GM19463 (cell line): ENCODE results near the gene EYA4.

Experiments
- ATAC-seq: cut with Tn5 transposase; IDR thresholded peaks from one replicate; pipeline ENCODE4 v1.9.1; 2021; ENCODE audit warnings: mild to moderate bottlenecking, moderate library complexity; ENCODE audit not compliant: unreplicated experiment

EYA4 gene

GRCh38 chr6:133432021-133432989, 191.1 kb downstream of the EYA4 start:
- no peak for ATAC-seq

DNA sequence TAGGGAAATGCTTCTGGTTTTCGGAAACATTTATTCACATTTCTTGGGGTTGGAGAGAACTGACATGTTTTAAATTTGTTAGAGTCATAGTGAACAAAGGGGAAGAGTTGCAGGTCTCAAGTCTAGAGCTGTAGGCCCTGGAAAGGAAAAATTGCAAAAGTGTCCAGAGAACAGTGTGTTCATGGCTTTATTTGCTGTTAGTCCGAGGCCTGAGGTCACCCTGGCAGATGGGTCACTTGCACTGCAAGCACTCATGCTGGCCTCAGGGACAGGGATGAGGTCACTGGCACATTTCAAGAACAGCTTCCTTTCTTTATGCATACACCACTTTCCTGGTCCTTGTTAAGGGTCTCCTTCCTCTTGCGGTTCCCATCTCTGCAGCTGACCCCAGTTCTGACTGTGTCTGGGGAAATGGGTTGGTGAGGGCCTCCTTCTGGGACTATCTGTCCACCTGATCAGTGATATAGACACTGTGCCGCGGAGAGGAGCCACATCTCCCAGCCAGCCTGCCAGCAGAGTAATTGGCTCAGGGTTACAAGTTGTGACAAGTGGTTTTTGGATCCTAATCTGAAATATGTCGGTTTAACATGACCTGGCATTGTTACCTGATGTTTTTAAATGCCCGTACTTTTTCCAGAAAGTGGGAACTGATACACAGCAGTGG, 194.0 kb downstream of the EYA4 start:
- ATAC-seq: no peak

DNA sequence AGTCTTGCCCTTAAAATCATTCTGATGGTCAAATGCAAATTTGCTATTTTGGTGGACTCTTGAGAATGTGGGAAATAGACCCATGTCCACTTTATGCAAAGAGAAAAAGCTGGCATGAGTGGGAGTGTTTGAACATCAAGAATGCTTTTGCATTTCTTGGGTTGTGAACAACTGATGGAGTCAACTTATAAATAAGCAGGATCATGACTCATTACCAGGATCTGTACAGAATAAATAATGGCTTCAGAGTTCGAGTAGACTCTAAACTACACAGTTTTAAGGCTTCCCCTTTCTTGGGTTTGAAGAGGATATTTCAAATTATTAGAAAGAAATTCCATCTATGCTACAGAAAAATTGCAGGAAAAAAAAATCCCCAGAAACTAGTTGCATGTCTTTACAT, 195.5 kb downstream of the EYA4 start:
- ATAC-seq: no peak

GRCh38 chr6:133441491-133441890, 200.3 kb downstream of the EYA4 start:
- ATAC-seq: no peak

DNA sequence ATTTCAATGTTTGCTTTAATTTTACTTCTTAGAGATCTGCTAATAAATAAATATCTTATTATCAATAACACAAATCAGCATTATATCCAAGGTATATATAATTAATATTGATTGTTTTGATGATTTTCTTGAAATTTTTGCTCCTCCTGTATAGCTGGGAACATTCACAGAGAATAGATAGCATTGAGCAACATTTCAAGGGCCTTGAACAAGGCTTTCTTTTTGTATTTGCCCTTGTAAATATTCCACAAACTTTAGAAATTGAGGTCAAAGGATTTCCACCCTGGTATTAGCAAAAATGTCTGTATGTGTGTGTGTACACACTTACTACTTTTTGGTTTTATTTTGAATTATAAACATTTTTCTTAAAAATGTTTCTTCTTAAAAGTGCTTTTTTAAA, 205.6 kb downstream of the EYA4 start:
- ATAC-seq: no peak

DNA sequence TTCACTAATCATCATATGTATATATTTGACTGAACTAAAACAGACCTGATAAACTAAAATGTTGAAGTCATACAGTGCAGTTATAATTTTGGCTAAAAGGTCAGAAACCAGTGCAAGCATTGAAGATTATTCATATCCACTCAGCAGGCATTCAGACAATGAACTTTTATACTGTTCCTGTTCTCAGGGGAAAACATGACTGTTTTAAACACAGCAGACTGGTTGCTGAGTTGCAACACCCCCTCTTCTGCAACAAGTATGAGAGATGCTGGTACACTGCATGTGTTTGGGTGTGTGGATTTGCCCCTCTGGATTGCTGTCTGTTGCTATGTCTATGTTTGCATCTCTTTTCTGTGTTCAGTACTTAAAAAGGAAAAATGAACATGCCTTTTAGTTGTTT, 206.8 kb downstream of the EYA4 start:
- no peak for ATAC-seq

DNA sequence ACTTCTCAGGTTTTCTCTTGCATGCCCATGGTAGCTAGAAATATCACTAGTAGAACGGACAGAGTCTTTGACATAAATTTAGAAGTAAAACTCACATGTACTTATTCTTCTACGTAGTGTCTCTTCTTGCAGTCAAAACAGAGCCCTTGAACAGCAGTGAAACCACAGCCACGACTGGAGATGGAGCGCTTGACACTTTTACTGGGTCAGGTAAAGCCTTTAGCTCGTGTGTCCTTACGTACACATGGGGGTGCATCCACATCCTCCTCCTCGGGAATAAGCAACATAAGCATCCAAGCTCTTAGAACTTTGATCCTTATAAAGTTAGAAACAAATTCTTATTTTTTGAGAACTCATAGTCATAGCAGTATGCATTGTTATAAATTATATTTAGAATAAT, 215.3 kb downstream of the EYA4 start:
- ATAC-seq: no peak

GRCh38 chr6:133456944-133457343, 215.8 kb downstream of the EYA4 start:
- ATAC-seq: no peak

DNA sequence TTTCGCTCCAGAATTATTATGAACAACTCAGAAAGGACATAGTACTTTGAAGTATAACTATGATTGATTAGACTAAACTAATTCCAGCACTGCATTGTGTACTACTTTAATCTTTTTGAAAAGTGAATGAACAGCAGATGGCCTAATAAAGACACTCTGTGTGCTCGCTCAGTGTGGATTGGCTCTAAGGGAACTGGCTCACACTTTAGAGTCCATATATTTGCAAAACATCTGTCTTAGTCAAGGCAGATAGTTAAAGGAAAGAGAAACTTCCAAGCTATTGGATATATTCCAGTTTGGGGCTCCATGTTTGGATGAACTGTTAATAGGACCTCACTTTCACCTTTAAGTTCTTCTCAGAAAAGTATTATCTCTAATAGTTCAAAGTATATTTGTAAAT, 218.9 kb downstream of the EYA4 start:
- ATAC-seq: no peak

DNA sequence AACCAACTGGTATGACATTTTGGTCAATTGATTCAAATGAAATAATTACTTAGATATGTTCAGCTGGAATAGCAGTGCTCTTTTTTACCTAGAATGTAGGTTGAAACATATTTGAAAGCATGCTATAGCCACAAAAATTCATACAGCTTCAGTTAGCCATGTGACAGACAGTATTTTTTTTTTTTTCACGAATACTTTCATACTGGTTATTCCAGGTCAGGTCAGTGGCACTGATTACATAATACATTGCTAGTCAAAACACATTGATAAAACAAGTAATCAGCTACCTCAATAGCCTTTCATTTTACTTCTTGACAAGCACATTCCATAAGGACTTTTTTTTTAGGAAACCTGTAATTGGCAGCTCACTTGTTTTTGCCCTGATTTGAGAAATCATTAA, 222.6 kb downstream of the EYA4 start:
- ATAC-seq: no peak

DNA sequence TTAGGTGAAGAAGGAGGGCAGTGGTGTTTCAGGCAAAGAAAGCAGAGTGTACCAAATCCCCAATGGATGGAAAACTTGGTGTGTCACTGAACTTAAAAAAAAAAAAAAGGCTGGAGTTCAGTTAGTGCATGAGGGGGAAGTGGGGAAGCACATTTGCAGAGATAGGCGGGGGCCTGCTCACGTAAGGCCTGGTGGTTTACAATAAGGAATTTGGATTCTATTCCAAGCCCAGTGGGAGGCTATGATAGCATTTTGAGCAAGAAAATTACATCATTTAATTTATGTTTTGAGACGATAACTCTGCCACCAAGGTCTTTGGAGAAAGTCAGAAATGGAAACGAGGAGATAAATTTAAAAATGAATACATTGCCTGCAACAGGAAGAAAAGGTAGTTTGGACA, 225.5 kb downstream of the EYA4 start:
- ATAC-seq: no peak

- ATAC-seq: no peak
Measured at GRCh38 chr6:133467231-133467981, 226.2 kb downstream of the EYA4 start.

GRCh38 chr6:133467982-133468380, 226.8 kb downstream of the EYA4 start:
- no peak for ATAC-seq

- ATAC-seq: no peak
Measured at GRCh38 chr6:133468591-133468990, 227.4 kb downstream of the EYA4 start.

DNA sequence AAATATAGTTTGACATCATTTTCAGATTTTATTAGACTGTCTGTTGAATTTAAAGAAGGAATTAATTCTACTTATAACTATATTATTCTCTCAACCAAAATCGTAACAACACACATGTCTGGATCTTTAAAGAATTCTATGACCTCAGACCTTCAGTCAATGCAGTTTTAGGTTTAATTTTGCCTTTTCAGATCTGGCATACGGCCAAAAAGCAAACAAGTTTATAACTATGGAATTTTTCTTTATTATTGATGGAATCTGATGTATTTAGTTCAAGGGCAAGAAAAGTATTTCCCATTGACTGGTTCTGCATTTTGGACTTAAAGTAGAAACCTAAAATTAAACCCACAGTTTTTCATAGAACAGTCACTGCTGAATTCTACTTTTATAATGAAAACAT, 233.4 kb downstream of the EYA4 start:
- ATAC-seq: no peak

- ATAC-seq: no peak
Measured at GRCh38 chr6:133478673-133479072, 237.5 kb downstream of the EYA4 start.

DNA sequence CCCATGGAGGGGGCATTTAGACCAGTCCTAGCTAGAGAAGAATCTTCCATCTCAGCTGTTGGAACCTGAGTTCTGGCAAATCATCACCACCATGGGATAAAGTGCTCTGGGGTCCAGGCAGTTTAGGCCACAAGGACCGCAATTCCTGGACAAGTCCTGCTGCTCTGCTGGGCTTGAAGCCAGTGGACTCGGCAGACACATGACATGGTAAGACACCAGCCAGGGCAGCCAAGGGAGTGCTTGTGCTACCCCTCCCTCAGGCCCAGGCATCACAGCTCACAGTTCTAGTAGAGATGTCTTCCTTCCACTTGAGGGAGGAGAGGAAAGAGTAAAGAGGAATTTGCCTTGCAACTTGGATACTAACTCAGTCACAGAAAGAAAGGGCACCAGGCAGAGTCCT, 246.0 kb downstream of the EYA4 start:
- ATAC-seq: no peak

DNA sequence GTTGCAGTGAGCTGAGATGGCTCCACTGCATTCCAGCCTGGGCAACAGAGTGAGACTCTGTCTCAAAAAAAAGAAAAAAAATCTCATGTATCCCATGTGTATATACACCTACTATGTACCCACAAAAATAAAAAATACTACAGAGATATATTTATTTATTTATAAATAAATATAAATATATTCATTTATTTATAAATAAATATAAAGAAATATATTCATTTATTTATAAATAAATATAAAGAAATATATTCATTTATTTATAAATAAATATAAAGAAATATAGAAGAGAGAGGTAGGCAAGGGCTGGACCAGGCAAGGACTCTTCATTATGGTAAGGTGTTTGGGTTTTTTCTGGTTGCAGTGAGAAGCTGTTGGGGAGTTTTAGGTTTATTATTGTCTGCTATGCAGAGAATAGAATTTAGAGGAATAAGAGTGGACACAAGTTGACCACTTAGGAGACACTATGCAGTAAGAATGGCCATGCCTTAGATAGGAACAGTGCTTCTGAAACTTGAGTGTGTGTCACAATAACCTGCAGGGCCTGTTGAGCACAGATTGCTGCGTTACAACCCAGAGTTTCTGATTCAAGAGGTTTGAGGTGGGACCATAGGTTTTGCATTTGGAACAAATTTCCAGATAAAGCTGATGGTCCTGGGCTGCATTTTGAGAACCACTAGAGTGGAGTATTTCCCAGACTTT, 254.2 kb downstream of the EYA4 start:
- no peak for ATAC-seq

GRCh38 chr6:133499662-133500061, 258.5 kb downstream of the EYA4 start:
- ATAC-seq: no peak

DNA sequence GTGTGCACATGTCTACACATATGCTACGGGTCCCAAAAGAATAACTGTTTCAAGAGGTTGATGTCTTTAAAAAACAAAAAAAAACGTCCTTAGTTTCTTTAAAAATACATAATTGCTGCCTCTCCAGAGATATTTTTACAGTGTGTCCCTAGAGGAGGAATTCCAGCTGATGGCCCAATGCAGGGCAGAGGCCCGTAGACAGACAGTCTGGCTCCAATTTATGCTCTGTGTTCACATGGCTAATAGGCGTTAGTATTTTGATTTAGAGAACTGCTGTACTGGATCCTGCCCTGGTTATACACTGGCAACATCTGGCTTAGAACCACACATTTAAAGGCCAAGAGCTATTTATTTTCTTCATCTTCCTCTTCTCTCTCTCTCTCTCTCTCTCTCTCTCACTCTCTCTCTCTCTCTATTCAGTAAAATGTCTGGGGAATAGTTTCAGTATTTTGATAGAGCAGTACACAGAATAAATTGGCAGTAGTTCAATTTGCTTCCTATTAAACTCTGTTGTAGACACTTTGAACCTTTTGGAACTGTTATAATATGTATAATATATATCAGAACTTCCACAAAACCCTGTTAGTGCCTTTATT, 260.6 kb downstream of the EYA4 start:
- ATAC-seq: no peak
